ENCODE measurements around the gene NBPF1. TPM values are rescaled to one million over a fixed set of nuclear protein-coding genes. Genes with fewer than 3 reads are reported as not detected.
"Not testable (repeated sequence)": the region's sequence is repeated elsewhere in the genome, so short reads cannot be mapped to it uniquely, and the experiment has no call there.

NBPF1 gene
- polyA plus RNA-seq, 4 donors: 11.7 to 60.6 (median 19.6) TPM

- peaks cover 3 to 18% (median 8%) of the 10 kb centered on the region in 3 donors for H3K36me3 ChIP-seq (ENCODE audit: control insufficient read depth in 3 of 3, insufficient read depth in 2 of 3, low read depth in 1 of 3, low read length in 3 of 3)
- WGBS, 3 donors: 24 to 64% (median 39%) methylated on average over 8 of the region's 8 CpGs
- H3K9me3 ChIP-seq (ENCODE audit: control insufficient read depth in 2 of 2, insufficient read depth in 1 of 2, low read depth in 1 of 2, low read length in 1 of 2); H3K27me3 ChIP-seq (ENCODE audit: control insufficient read depth in 3 of 3, insufficient read depth in 3 of 3, low read length in 3 of 3); DNase-seq; FAIRE-seq: not testable (repeated sequence)
- H3K4me3 ChIP-seq (ENCODE audit: low read depth in 1 of 3, low read length in 3 of 3): peak overlapping the region in 2 of 3 donors; percentile 65 to 94
- H3K4me1 ChIP-seq (ENCODE audit: control insufficient read depth in 3 of 3, insufficient read depth in 2 of 3, low read depth in 1 of 3, low read length in 2 of 3): peaks cover 0 to 12% (median 2%) of the 10 kb centered on the region in 3 donors
- H3K27ac ChIP-seq (ENCODE audit: low read depth in 1 of 3, low read length in 2 of 3): peak overlapping the region in 1 of 3 donors; percentile 65
Observed at GRCh38 chr1:16611981-16612331, 1.4 kb downstream of the NBPF1 start.

DNA sequence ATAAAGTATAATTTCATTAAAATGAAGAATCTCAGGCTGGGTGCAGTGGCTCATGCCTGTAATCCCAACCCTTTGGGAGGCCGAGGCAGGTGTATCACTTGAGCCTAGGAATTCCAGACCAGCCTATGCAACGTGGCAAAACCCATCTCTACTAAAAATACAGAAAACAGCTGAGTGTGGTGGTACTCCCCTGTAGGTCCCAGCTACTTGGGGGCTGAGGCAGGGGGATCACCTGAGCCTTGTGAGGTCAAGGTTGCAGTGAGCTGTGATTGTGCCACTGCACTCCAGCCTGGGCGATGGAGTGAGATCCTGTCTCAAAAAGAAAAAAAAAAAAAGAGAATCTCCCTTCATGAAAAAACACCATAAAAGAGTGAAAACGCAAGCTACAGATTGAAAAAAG is 2.2 kb downstream of the NBPF1 start:
- FAIRE-seq; H3K4me3 ChIP-seq (ENCODE audit: low read depth in 1 of 3, low read length in 3 of 3); H3K27ac ChIP-seq (ENCODE audit: low read depth in 1 of 3, low read length in 2 of 3); H3K27me3 ChIP-seq (ENCODE audit: control insufficient read depth in 3 of 3, insufficient read depth in 3 of 3, low read length in 3 of 3); DNase-seq; H3K9me3 ChIP-seq (ENCODE audit: control insufficient read depth in 2 of 2, insufficient read depth in 1 of 2, low read depth in 1 of 2, low read length in 1 of 2): not testable (repeated sequence)
- Histone ChIP-seq H3K36me3 (ENCODE audit: control insufficient read depth in 3 of 3, insufficient read depth in 2 of 3, low read depth in 1 of 3, low read length in 3 of 3) (peaks cover 4 to 22% (median 12%) of the 10 kb centered on the region in 3 donors), H3K4me1 (ENCODE audit: control insufficient read depth in 3 of 3, insufficient read depth in 2 of 3, low read depth in 1 of 3, low read length in 2 of 3) (peaks cover 0 to 12% (median 2%) of the 10 kb centered on the region in 3 donors)
- WGBS, 3 donors: 79 to 84% (median 81%) methylated on average over 4 of the region's 4 CpGs

DNA sequence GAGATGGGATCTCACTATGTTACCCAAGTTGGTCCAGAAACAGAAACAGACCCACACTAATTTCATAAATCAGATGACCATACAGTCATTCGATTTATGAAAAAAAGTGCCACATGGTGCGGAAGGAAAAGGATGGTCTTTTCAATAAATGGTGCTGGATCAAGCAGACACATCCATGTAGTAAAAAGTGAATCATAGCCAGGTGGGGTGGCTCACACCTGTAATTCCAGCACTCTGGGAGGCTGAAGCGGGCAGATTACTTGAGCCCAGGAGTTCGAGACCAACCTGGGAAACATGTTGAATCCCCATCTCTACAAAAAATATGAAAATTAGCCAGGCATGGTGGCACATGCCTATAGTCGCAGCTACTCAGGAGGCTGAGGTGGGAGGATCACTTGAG is 2.8 kb downstream of the NBPF1 start:
- FAIRE-seq; H3K4me3 ChIP-seq (ENCODE audit: low read depth in 1 of 3, low read length in 3 of 3); H3K27me3 ChIP-seq (ENCODE audit: control insufficient read depth in 3 of 3, insufficient read depth in 3 of 3, low read length in 3 of 3); DNase-seq; H3K27ac ChIP-seq (ENCODE audit: low read depth in 1 of 3, low read length in 2 of 3); H3K9me3 ChIP-seq (ENCODE audit: control insufficient read depth in 2 of 2, insufficient read depth in 1 of 2, low read depth in 1 of 2, low read length in 1 of 2): not testable (repeated sequence)
- Histone ChIP-seq H3K36me3 (ENCODE audit: control insufficient read depth in 3 of 3, insufficient read depth in 2 of 3, low read depth in 1 of 3, low read length in 3 of 3) (peaks cover 7 to 23% (median 12%) of the 10 kb centered on the region in 3 donors), H3K4me1 (ENCODE audit: control insufficient read depth in 3 of 3, insufficient read depth in 2 of 3, low read depth in 1 of 3, low read length in 2 of 3) (peaks cover 0 to 12% (median 2%) of the 10 kb centered on the region in 3 donors)
- 94 to 96% (median 95%) methylated on average over 5 of the region's 5 CpGs for WGBS, 3 donors

DNA sequence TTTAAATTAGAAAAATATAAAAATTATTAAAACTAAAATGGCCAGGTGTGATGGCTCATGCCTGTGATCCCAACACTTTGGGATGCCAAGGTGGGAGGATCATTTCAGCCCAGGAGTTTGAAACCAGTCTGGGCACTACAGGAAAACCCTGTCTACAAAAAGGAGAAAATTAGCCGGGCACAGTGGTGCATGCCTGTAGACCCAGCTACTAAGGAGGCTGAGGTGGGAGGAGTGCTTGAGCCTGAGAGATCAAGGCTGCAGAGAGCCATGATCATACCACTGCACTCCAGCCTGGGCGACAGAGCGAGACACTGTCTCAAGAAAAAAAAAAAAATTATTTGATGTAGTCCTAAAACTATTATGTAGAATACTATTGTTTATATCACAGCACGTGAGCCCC is 3.6 kb downstream of the NBPF1 start:
- not testable (repeated sequence) for FAIRE-seq; H3K27ac ChIP-seq (ENCODE audit: low read depth in 1 of 3, low read length in 2 of 3); DNase-seq; H3K9me3 ChIP-seq (ENCODE audit: control insufficient read depth in 2 of 2, insufficient read depth in 1 of 2, low read depth in 1 of 2, low read length in 1 of 2); H3K4me3 ChIP-seq (ENCODE audit: low read depth in 1 of 3, low read length in 3 of 3); H3K27me3 ChIP-seq (ENCODE audit: control insufficient read depth in 3 of 3, insufficient read depth in 3 of 3, low read length in 3 of 3)
- H3K4me1 ChIP-seq (ENCODE audit: control insufficient read depth in 3 of 3, insufficient read depth in 2 of 3, low read depth in 1 of 3, low read length in 2 of 3): peaks cover 2 to 15% (median 6%) of the 10 kb centered on the region in 3 donors
- WGBS, 3 donors: 79 to 85% (median 80%) methylated on average over 4 of the region's 4 CpGs
- H3K36me3 ChIP-seq (ENCODE audit: control insufficient read depth in 3 of 3, insufficient read depth in 2 of 3, low read depth in 1 of 3, low read length in 3 of 3): peaks cover 7 to 25% (median 14%) of the 10 kb centered on the region in 3 donors

DNA sequence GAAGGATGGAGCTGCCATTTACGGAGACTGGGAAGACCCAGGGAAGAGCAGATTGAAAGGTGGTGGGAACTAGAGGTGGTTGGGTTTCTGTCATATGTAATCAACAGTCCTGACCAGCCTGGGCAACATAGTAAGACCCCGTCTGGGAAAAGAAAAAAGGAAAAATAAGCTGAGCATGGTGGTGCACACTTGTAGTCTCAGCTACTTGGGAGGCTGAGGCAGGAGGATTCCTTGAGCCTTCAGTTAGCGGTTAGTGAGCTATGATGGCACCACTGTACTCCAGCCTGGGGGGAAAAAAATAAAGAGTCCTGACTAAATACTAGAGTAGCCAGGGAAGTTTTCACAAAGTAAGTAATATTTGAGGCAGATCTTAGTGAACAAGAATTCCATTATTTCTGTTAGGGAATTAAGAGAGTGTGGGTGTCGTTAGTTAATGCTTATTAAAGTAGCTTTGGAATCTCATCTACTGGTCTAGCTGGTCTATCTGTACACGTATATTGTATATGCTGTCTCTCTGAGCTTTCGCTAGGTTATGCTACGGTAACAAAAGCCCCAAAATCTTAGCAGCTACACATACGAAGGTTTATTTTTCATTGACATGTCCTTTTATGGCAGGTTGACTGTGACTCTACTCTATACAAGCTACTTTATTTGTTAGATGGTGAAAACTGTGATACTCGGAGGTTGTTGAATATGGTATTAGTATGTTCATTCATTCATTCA is 4.4 kb downstream of the NBPF1 start:
- H3K4me1 ChIP-seq (ENCODE audit: control insufficient read depth in 3 of 3, insufficient read depth in 2 of 3, low read depth in 1 of 3, low read length in 2 of 3): peaks cover 2 to 17% (median 8%) of the 10 kb centered on the region in 3 donors
- H3K36me3 ChIP-seq (ENCODE audit: control insufficient read depth in 3 of 3, insufficient read depth in 2 of 3, low read depth in 1 of 3, low read length in 3 of 3): peaks cover 7 to 25% (median 14%) of the 10 kb centered on the region in 3 donors
- H3K27ac ChIP-seq (ENCODE audit: low read depth in 1 of 3, low read length in 2 of 3): no peak overlapping the region
- WGBS, 3 donors: 90 to 93% (median 92%) methylated on average over 9 of the region's 9 CpGs
- H3K9me3 ChIP-seq (ENCODE audit: control insufficient read depth in 2 of 2, insufficient read depth in 1 of 2, low read depth in 1 of 2, low read length in 1 of 2): no peaks in the 10 kb centered on the region
- no peak overlapping the region for H3K4me3 ChIP-seq (ENCODE audit: low read depth in 1 of 3, low read length in 3 of 3)
- H3K27me3 ChIP-seq (ENCODE audit: control insufficient read depth in 3 of 3, insufficient read depth in 3 of 3, low read length in 3 of 3): no peaks in the 10 kb centered on the region
- DNase-seq (no peak), FAIRE-seq (no peak)

DNA sequence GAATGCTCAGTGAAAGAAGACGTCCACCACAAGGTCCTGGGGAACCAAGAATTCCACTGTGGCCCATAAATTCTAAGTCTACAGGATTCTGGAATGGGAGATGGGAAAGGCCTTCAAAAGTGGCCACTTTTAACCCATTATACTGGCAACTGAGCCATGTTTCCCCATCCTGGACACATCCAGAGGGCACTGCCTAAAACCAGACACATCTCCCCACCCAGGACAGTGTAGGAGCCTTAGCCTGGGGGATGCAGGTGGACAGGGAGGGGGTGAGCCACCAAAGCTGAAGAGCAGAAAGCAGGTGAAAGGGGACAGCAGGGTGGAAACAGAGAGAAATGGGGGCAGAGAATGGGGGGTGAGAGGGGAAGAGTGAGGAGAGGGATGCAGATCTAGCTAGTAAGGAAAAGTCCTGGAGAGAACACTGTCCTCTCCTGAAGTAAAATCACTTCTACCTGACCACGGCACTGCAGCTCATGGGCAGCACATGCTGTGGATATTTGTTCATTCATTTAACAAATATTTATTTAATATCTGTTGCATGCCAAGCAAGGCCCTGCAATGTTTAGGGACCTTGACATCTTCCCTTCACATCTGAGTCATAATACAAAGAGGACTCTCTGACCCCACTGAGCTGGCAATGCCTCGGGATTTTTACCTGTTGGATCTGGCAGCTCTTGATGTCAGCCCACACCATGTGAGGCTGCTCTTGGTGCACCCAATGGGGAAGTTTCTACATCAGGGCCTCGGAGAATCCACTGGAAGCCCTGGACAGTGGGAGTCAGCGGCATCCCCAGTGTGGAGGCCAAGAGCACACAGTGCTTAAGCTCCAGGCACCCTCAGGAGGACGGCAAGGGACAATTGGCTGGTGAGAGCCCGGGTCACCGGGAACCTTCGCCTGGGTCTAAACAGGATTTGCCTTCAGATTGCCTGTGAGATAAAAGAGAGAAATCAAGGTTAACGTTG is 5.2 kb downstream of the NBPF1 start:
- H3K9me3 ChIP-seq (ENCODE audit: control insufficient read depth in 2 of 2, insufficient read depth in 1 of 2, low read depth in 1 of 2, low read length in 1 of 2); H3K27me3 ChIP-seq (ENCODE audit: control insufficient read depth in 3 of 3, insufficient read depth in 3 of 3, low read length in 3 of 3); H3K27ac ChIP-seq (ENCODE audit: low read depth in 1 of 3, low read length in 2 of 3); FAIRE-seq; H3K4me3 ChIP-seq (ENCODE audit: low read depth in 1 of 3, low read length in 3 of 3): not testable (repeated sequence)
- peak in 1 of 2 donors; percentile 64 for DNase-seq
- Histone ChIP-seq H3K36me3 (ENCODE audit: control insufficient read depth in 3 of 3, insufficient read depth in 2 of 3, low read depth in 1 of 3, low read length in 3 of 3) (peaks cover 7 to 25% (median 14%) of the 10 kb centered on the region in 3 donors), H3K4me1 (ENCODE audit: control insufficient read depth in 3 of 3, insufficient read depth in 2 of 3, low read depth in 1 of 3, low read length in 2 of 3) (peaks cover 2 to 13% (median 6%) of the 10 kb centered on the region in 3 donors)
- WGBS, 3 donors: 88 to 91% (median 89%) methylated on average over 10 of the region's 10 CpGs

DNA sequence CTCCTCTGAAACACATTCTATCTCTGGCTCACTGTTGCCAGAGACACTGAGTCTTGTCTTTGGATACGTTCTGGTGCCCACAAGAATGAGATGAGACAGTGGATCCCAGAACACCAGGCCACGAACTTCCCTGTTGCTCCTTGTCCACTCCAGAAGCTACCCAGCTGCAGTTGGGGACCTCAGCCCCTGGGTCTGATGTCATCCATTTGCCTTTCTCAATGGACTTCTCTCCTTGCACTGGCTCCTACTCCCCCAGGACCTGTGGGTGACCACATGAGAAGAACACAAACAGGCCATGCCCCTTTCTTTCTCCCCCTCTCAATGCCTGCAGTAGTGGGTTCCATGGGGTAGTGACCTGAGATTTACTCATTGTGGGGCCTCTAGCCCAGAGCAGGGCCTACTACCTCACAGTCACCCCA is 5.9 kb downstream of the NBPF1 start:
- DNase-seq (no peak), FAIRE-seq (no peak)
- peaks cover 7 to 25% (median 14%) of the 10 kb centered on the region in 3 donors for H3K36me3 ChIP-seq (ENCODE audit: control insufficient read depth in 3 of 3, insufficient read depth in 2 of 3, low read depth in 1 of 3, low read length in 3 of 3)
- no peaks in the 10 kb centered on the region for H3K27me3 ChIP-seq (ENCODE audit: control insufficient read depth in 3 of 3, insufficient read depth in 3 of 3, low read length in 3 of 3)
- no peaks in the 10 kb centered on the region for H3K9me3 ChIP-seq (ENCODE audit: control insufficient read depth in 2 of 2, insufficient read depth in 1 of 2, low read depth in 1 of 2, low read length in 1 of 2)
- peaks cover 2 to 13% (median 6%) of the 10 kb centered on the region in 3 donors for H3K4me1 ChIP-seq (ENCODE audit: control insufficient read depth in 3 of 3, insufficient read depth in 2 of 3, low read depth in 1 of 3, low read length in 2 of 3)
- WGBS, 3 donors: 88 to 89% (median 88%) methylated on average over 2 of the region's 2 CpGs
- no peak overlapping the region for H3K4me3 ChIP-seq (ENCODE audit: low read depth in 1 of 3, low read length in 3 of 3)
- no peak overlapping the region for H3K27ac ChIP-seq (ENCODE audit: low read depth in 1 of 3, low read length in 2 of 3)

GRCh38 chr1:16606666-16607432 is 6.5 kb downstream of the NBPF1 start:
- not testable (repeated sequence) for H3K4me3 ChIP-seq (ENCODE audit: low read depth in 1 of 3, low read length in 3 of 3); FAIRE-seq; H3K27me3 ChIP-seq (ENCODE audit: control insufficient read depth in 3 of 3, insufficient read depth in 3 of 3, low read length in 3 of 3); H3K9me3 ChIP-seq (ENCODE audit: control insufficient read depth in 2 of 2, insufficient read depth in 1 of 2, low read depth in 1 of 2, low read length in 1 of 2); H3K27ac ChIP-seq (ENCODE audit: low read depth in 1 of 3, low read length in 2 of 3); DNase-seq; H3K4me1 ChIP-seq (ENCODE audit: control insufficient read depth in 3 of 3, insufficient read depth in 2 of 3, low read depth in 1 of 3, low read length in 2 of 3)
- 80 to 89% (median 87%) methylated on average over 5 of the region's 5 CpGs for WGBS, 3 donors
- H3K36me3 ChIP-seq (ENCODE audit: control insufficient read depth in 3 of 3, insufficient read depth in 2 of 3, low read depth in 1 of 3, low read length in 3 of 3): peaks cover 7 to 25% (median 14%) of the 10 kb centered on the region in 3 donors

Measured in small intestine (tissue), 7 donors.